Upper lobe of left lung (tissue), 4 donors: ENCODE data around the gene SCN8A.

Source experiments
- POLR2A ChIP-seq, 4 donors: fragments of 450-650 bp; IDR thresholded peaks; one replicate each; pipeline ENCODE4 v1.5.1; 2016 to 2017; ENCODE audit warnings: antibody characterized with exemption in 4 of 4, mild to moderate bottlenecking in 2 of 4
- POLR2AphosphoS5 ChIP-seq, 2 donors: sonication (generic); formaldehyde crosslinking; IDR thresholded peaks; one replicate each; pipeline ENCODE4 v1.5.1; 2017; ENCODE audit warnings: antibody characterized with exemption in 2 of 2
- TF ChIP-seq, protein P1 (sequence below), 6 experiments: fragments of 450-650 bp in 4 of 6; fragments of 200-600 bp in 2 of 6; sonication (generic) in 2 of 6; IDR thresholded peaks; one replicate each; pipeline ENCODE4 v1.5.1; 2016 to 2019; ENCODE audit warnings: antibody characterized with exemption in 6 of 6

DNA sequence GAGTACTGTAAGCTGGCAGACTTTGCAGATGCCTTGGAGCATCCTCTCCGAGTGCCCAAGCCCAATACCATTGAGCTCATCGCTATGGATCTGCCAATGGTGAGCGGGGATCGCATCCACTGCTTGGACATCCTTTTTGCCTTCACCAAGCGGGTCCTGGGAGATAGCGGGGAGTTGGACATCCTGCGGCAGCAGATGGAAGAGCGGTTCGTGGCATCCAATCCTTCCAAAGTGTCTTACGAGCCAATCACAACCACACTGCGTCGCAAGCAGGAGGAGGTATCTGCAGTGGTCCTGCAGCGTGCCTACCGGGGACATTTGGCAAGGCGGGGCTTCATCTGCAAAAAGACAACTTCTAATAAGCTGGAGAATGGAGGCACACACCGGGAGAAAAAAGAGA, 215.9 kb downstream of the SCN8A start:
- TF ChIP-seq, protein P1, sequence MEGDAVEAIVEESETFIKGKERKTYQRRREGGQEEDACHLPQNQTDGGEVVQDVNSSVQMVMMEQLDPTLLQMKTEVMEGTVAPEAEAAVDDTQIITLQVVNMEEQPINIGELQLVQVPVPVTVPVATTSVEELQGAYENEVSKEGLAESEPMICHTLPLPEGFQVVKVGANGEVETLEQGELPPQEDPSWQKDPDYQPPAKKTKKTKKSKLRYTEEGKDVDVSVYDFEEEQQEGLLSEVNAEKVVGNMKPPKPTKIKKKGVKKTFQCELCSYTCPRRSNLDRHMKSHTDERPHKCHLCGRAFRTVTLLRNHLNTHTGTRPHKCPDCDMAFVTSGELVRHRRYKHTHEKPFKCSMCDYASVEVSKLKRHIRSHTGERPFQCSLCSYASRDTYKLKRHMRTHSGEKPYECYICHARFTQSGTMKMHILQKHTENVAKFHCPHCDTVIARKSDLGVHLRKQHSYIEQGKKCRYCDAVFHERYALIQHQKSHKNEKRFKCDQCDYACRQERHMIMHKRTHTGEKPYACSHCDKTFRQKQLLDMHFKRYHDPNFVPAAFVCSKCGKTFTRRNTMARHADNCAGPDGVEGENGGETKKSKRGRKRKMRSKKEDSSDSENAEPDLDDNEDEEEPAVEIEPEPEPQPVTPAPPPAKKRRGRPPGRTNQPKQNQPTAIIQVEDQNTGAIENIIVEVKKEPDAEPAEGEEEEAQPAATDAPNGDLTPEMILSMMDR (IDR thresholded peaks at IDR 0.05): no peak
- no peak for TF ChIP-seq POLR2AphosphoS5 (IDR thresholded peaks at IDR 0.05)
- TF ChIP-seq POLR2A (IDR thresholded peaks at IDR 0.05): no peak
